ENCODE data around the gene APOL2.

Gene APOL2

GRCh38 chr22:36285545-36285944 is 46.2 kb upstream of the APOL2 start:
- Histone ChIP-seq H3K36me3 (replicated peaks) (peaks cover 93% of the 10 kb centered on the region), H3K27me3 (replicated peaks) (no peaks in the 10 kb centered on the region), H3K27ac (no peak overlapping the region), H3K4me3 (ENCODE audit: low read depth, low read length) (no peak overlapping the region)
- in situ Hi-C loops (cut with HindIII; ENCODE audit: low pct_ligation_motif_present, low sequenced_read_pairs) = no loop called here
- no peak for TF ChIP-seq CTCF (IDR thresholded peaks at IDR 0.05; ENCODE audit: low read depth, low read length, missing control alignments)
- no peak for DNase-seq

- DNase-seq = no peak
- Histone ChIP-seq H3K27me3 (replicated peaks) (no peaks in the 10 kb centered on the region), H3K36me3 (replicated peaks) (peaks cover 96% of the 10 kb centered on the region), H3K27ac (no peak overlapping the region), H3K4me3 (ENCODE audit: low read depth, low read length) (no peak overlapping the region)
- no peak for TF ChIP-seq CTCF (IDR thresholded peaks at IDR 0.05; ENCODE audit: low read depth, low read length, missing control alignments)
- in situ Hi-C loops (cut with HindIII; ENCODE audit: low pct_ligation_motif_present, low sequenced_read_pairs) = no loop called here
Observed at GRCh38 chr22:36285017-36285416, 45.7 kb upstream of the APOL2 start.

- no peak for TF ChIP-seq CTCF (IDR thresholded peaks at IDR 0.05; ENCODE audit: low read depth, low read length, missing control alignments)
- no peak overlapping the region for H3K27ac ChIP-seq
- no peak for DNase-seq
Observed at GRCh38 chr22:36284171-36284571, 44.8 kb upstream of the APOL2 start.

GRCh38 chr22:36282328-36282831 is 43.1 kb upstream of the APOL2 start:
- in situ Hi-C loops (cut with HindIII; ENCODE audit: low pct_ligation_motif_present, low sequenced_read_pairs) = no loop called here
- Histone ChIP-seq H3K4me3 (ENCODE audit: low read depth, low read length) (no peak overlapping the region), H3K36me3 (replicated peaks) (peaks cover 92% of the 10 kb centered on the region), H3K27ac (no peak overlapping the region), H3K27me3 (replicated peaks) (no peaks in the 10 kb centered on the region)
- no peak for TF ChIP-seq CTCF (IDR thresholded peaks at IDR 0.05; ENCODE audit: low read depth, low read length, missing control alignments)
- no peak for DNase-seq

More at GRCh38 chr22:36284171-36284571, 44.8 kb upstream of the APOL2 start:
- in situ Hi-C loops (cut with HindIII; ENCODE audit: low pct_ligation_motif_present, low sequenced_read_pairs) = no loop called here
- Histone ChIP-seq H3K36me3 (replicated peaks) (peaks cover 96% of the 10 kb centered on the region), H3K27me3 (replicated peaks) (no peaks in the 10 kb centered on the region), H3K4me3 (ENCODE audit: low read depth, low read length) (no peak overlapping the region)

GRCh38 chr22:36281781-36282327 is 42.5 kb upstream of the APOL2 start:
- H3K27ac ChIP-seq = no peak overlapping the region
- H3K27me3 ChIP-seq (replicated peaks) = no peaks in the 10 kb centered on the region
- H3K36me3 ChIP-seq (replicated peaks) = peaks cover 88% of the 10 kb centered on the region
- TF ChIP-seq CTCF (IDR thresholded peaks at IDR 0.05; ENCODE audit: low read depth, low read length, missing control alignments) = no peak
- in situ Hi-C loops (cut with HindIII; ENCODE audit: low pct_ligation_motif_present, low sequenced_read_pairs) = no loop called here
- no peak overlapping the region for H3K4me3 ChIP-seq (ENCODE audit: low read depth, low read length)
- no peak for DNase-seq

- no peak for DNase-seq
- Histone ChIP-seq H3K27ac (no peak overlapping the region), H3K27me3 (replicated peaks) (no peaks in the 10 kb centered on the region), H3K4me3 (ENCODE audit: low read depth, low read length) (no peak overlapping the region), H3K36me3 (replicated peaks) (peaks cover 73% of the 10 kb centered on the region)
- in situ Hi-C loops (cut with HindIII; ENCODE audit: low pct_ligation_motif_present, low sequenced_read_pairs) = no loop called here
- TF ChIP-seq CTCF (IDR thresholded peaks at IDR 0.05; ENCODE audit: low read depth, low read length, missing control alignments) = no peak
Observed at GRCh38 chr22:36280379-36280778, 41.1 kb upstream of the APOL2 start.
